HEK293 (cell line): ENCODE results near the gene RNASEH1.
A peak's percentile ranks its signal among the peaks of the same experiment; 100 is the strongest.

Source experiments
- CTCF ChIA-PET: fragments of 350-600 bp; formaldehyde crosslinking; extraction: SDS; loops from one replicate; lab custom pipeline; 2021; ENCODE audit warnings: antibody characterized with exemption; lab: Yijun Ruan, JAX
- POLR2A ChIA-PET: fragments of 300-600 bp; formaldehyde crosslinking; extraction: SDS; loops from one replicate; lab custom pipeline; 2020; ENCODE audit warnings: antibody characterized with exemption, inconsistent platforms; lab: Yijun Ruan, JAX
- H3K27ac ChIP-seq: fragments of 200-500 bp; sonication (Bioruptor generic); 2 replicates; pipeline ENCODE4 v1.5.1; 2014; ENCODE audit warnings: low read depth, low read length, control low read depth, inconsistent platforms; ENCODE audit errors: extremely low read depth
- H3K36me3 ChIP-seq, 2 experiments: fragments of 200-500 bp in 1 of 2; sonication (Bioruptor generic) in 1 of 2; 1 replicate in 1 of 2; 2 replicates in 1 of 2; pipeline ENCODE4 v1.5.1; 2014 to 2017; ENCODE audit warnings: inconsistent platforms in 2 of 2, low read length in 2 of 2; ENCODE audit not compliant: control insufficient read depth in 2 of 2, insufficient read depth in 1 of 2
- H3K4me1 ChIP-seq: fragments of 200-500 bp; sonication (Bioruptor generic); 2 replicates; pipeline ENCODE4 v1.5.1; 2014; ENCODE audit warnings: mild to moderate bottlenecking, low read length, inconsistent platforms; ENCODE audit not compliant: control insufficient read depth, insufficient read depth
- H3K4me3 ChIP-seq: 2 replicates; pipeline ENCODE4 v1.5.1; 2011; ENCODE audit warnings: low read depth, mild to moderate bottlenecking, control low read depth, low read length, moderate library complexity
- H3K9me3 ChIP-seq: fragments of 200-500 bp; sonication (Bioruptor generic); 2 replicates; pipeline ENCODE4 v1.5.1; 2014; ENCODE audit warnings: low read depth, low read length, inconsistent platforms; ENCODE audit not compliant: control insufficient read depth, insufficient read depth
- EGR2 ChIP-seq: fragments of 450-650 bp; formaldehyde crosslinking; IDR thresholded peaks from 2 replicates; pipeline ENCODE4 v1.5.1; 2016; ENCODE audit warnings: low read depth, missing biosample characterization, missing genetic modification characterization
- WT1 ChIP-seq: fragments of 450-650 bp; formaldehyde crosslinking; IDR thresholded peaks from 2 replicates; pipeline ENCODE4 v1.5.1; 2016; ENCODE audit warnings: missing biosample characterization, missing genetic modification characterization
- ZBTB26 ChIP-seq: fragments of 450-650 bp; formaldehyde crosslinking; optimal IDR thresholded peaks from 2 replicates; pipeline ENCODE3; 2016; ENCODE audit warnings: missing biosample characterization, mild to moderate bottlenecking, missing genetic modification characterization
- ZNF140 ChIP-seq: fragments of 450-650 bp; formaldehyde crosslinking; IDR thresholded peaks from 2 replicates; pipeline ENCODE4 v1.5.1; 2016; ENCODE audit warnings: missing biosample characterization, missing genetic modification characterization
- ZNF155 ChIP-seq: fragments of 450-650 bp; formaldehyde crosslinking; IDR thresholded peaks from 2 replicates; pipeline ENCODE4 v1.5.1; 2016; ENCODE audit warnings: missing biosample characterization, missing genetic modification characterization
- ZNF37A ChIP-seq: fragments of 450-650 bp; IDR thresholded peaks from 2 replicates; pipeline ENCODE4 v1.5.1; 2018; ENCODE audit warnings: missing biosample characterization, missing genetic modification characterization
- ZNF423 ChIP-seq: fragments of 450-650 bp; formaldehyde crosslinking; IDR thresholded peaks from 2 replicates; pipeline ENCODE4 v1.5.1; 2016; ENCODE audit warnings: missing biosample characterization, missing genetic modification characterization
- ZNF530 ChIP-seq: fragments of 450-650 bp; formaldehyde crosslinking; IDR thresholded peaks from 2 replicates; pipeline ENCODE4 v1.5.1; 2016; ENCODE audit warnings: low read depth, missing biosample characterization, missing genetic modification characterization
- ZNF785 ChIP-seq: fragments of 450-650 bp; formaldehyde crosslinking; IDR thresholded peaks from 2 replicates; pipeline ENCODE4 v1.5.1; 2016; ENCODE audit warnings: missing biosample characterization, missing genetic modification characterization
- TF ChIP-seq, protein P1 (sequence below): fragments of 450-650 bp; formaldehyde crosslinking; IDR thresholded peaks from 2 replicates; pipeline ENCODE4 v1.5.1; 2016; ENCODE audit warnings: missing biosample characterization, missing genetic modification characterization
- TF ChIP-seq, protein P2 (sequence below): fragments of 450-650 bp; formaldehyde crosslinking; IDR thresholded peaks from 2 replicates; pipeline ENCODE4 v1.5.1; 2016; ENCODE audit warnings: missing biosample characterization, missing genetic modification characterization, borderline replicate concordance
- TF ChIP-seq, protein P3 (sequence below): fragments of 450-650 bp; formaldehyde crosslinking; IDR thresholded peaks from 2 replicates; pipeline ENCODE4 v1.5.1; 2016; ENCODE audit warnings: missing biosample characterization, missing genetic modification characterization
- TF ChIP-seq, protein P4 (sequence below): fragments of 450-650 bp; formaldehyde crosslinking; IDR thresholded peaks from 2 replicates; pipeline ENCODE4 v1.5.1; 2017; ENCODE audit warnings: missing biosample characterization, mild to moderate bottlenecking, missing genetic modification characterization, moderate library complexity
- TF ChIP-seq, protein P5 (sequence below): fragments of 450-650 bp; formaldehyde crosslinking; IDR thresholded peaks from 2 replicates; pipeline ENCODE4 v1.5.1; 2016; ENCODE audit warnings: missing biosample characterization, missing genetic modification characterization

The RNASEH1 gene

GRCh38 chr2:3527886-3528785 lies 30.0 kb downstream of the RNASEH1 start:
- H3K27ac ChIP-seq, result no peak overlapping the region
- ChIA-PET CTCF (interaction anchor here (0.7 kb wide), 1 partner anchor 36 kb away, joined by 3 read pairs; no protein-coding TSS in a partner anchor), POLR2A (no interaction called here)
- H3K4me1 ChIP-seq, result no peaks in the 10 kb centered on the region
- no peak overlapping the region for H3K4me3 ChIP-seq
- H3K36me3 ChIP-seq, result peaks cover under 1 to 3% of the 10 kb centered on the region in 2 experiments; a peak in 2 of 3 replicates
- H3K9me3 ChIP-seq, result no peaks in the 10 kb centered on the region
- no peak for TF ChIP-seq ZNF530 (tag by site-specific recombination)
- TF ChIP-seq, protein P1, sequence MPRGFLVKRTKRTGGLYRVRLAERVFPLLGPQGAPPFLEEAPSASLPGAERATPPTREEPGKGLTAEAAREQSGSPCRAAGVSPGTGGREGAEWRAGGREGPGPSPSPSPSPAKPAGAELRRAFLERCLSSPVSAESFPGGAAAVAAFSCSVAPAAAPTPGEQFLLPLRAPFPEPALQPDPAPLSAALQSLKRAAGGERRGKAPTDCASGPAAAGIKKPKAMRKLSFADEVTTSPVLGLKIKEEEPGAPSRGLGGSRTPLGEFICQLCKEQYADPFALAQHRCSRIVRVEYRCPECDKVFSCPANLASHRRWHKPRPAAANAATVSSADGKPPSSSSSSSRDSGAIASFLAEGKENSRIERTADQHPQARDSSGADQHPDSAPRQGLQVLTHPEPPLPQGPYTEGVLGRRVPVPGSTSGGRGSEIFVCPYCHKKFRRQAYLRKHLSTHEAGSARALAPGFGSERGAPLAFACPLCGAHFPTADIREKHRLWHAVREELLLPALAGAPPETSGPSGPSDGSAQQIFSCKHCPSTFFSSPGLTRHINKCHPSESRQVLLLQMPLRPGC (tag by site-specific recombination), result no peak
- TF ChIP-seq, protein P2, sequence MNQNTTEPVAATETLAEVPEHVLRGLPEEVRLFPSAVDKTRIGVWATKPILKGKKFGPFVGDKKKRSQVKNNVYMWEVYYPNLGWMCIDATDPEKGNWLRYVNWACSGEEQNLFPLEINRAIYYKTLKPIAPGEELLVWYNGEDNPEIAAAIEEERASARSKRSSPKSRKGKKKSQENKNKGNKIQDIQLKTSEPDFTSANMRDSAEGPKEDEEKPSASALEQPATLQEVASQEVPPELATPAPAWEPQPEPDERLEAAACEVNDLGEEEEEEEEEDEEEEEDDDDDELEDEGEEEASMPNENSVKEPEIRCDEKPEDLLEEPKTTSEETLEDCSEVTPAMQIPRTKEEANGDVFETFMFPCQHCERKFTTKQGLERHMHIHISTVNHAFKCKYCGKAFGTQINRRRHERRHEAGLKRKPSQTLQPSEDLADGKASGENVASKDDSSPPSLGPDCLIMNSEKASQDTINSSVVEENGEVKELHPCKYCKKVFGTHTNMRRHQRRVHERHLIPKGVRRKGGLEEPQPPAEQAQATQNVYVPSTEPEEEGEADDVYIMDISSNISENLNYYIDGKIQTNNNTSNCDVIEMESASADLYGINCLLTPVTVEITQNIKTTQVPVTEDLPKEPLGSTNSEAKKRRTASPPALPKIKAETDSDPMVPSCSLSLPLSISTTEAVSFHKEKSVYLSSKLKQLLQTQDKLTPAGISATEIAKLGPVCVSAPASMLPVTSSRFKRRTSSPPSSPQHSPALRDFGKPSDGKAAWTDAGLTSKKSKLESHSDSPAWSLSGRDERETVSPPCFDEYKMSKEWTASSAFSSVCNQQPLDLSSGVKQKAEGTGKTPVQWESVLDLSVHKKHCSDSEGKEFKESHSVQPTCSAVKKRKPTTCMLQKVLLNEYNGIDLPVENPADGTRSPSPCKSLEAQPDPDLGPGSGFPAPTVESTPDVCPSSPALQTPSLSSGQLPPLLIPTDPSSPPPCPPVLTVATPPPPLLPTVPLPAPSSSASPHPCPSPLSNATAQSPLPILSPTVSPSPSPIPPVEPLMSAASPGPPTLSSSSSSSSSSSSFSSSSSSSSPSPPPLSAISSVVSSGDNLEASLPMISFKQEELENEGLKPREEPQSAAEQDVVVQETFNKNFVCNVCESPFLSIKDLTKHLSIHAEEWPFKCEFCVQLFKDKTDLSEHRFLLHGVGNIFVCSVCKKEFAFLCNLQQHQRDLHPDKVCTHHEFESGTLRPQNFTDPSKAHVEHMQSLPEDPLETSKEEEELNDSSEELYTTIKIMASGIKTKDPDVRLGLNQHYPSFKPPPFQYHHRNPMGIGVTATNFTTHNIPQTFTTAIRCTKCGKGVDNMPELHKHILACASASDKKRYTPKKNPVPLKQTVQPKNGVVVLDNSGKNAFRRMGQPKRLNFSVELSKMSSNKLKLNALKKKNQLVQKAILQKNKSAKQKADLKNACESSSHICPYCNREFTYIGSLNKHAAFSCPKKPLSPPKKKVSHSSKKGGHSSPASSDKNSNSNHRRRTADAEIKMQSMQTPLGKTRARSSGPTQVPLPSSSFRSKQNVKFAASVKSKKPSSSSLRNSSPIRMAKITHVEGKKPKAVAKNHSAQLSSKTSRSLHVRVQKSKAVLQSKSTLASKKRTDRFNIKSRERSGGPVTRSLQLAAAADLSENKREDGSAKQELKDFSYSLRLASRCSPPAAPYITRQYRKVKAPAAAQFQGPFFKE (tag by site-specific recombination), result no peak
- TF ChIP-seq WT1, result no peak
- no peak for TF ChIP-seq ZNF423 (tag by site-specific recombination)
- TF ChIP-seq ZNF37A (tag by site-specific recombination), result no peak
- TF ChIP-seq ZBTB26 (tag by site-specific recombination), result peak; percentile 6
- TF ChIP-seq, protein P3, sequence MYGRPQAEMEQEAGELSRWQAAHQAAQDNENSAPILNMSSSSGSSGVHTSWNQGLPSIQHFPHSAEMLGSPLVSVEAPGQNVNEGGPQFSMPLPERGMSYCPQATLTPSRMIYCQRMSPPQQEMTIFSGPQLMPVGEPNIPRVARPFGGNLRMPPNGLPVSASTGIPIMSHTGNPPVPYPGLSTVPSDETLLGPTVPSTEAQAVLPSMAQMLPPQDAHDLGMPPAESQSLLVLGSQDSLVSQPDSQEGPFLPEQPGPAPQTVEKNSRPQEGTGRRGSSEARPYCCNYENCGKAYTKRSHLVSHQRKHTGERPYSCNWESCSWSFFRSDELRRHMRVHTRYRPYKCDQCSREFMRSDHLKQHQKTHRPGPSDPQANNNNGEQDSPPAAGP, result no peak
- no peak for TF ChIP-seq ZNF155
- TF ChIP-seq, protein P4, sequence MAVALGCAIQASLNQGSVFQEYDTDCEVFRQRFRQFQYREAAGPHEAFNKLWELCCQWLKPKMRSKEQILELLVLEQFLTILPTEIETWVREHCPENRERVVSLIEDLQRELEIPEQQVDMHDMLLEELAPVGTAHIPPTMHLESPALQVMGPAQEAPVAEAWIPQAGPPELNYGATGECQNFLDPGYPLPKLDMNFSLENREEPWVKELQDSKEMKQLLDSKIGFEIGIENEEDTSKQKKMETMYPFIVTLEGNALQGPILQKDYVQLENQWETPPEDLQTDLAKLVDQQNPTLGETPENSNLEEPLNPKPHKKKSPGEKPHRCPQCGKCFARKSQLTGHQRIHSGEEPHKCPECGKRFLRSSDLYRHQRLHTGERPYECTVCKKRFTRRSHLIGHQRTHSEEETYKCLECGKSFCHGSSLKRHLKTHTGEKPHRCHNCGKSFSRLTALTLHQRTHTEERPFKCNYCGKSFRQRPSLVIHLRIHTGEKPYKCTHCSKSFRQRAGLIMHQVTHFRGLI (tag by site-specific recombination), result no peak
- TF ChIP-seq ZNF785 (tag by site-specific recombination), result 0 out of 2 replicates have a peak, but pooled peaks have one; percentile 67
- TF ChIP-seq EGR2 (tag by site-specific recombination), result 0 out of 2 replicates have a peak, but pooled peaks have one; percentile 28
- TF ChIP-seq ZNF140, result no peak
- TF ChIP-seq, protein P5, sequence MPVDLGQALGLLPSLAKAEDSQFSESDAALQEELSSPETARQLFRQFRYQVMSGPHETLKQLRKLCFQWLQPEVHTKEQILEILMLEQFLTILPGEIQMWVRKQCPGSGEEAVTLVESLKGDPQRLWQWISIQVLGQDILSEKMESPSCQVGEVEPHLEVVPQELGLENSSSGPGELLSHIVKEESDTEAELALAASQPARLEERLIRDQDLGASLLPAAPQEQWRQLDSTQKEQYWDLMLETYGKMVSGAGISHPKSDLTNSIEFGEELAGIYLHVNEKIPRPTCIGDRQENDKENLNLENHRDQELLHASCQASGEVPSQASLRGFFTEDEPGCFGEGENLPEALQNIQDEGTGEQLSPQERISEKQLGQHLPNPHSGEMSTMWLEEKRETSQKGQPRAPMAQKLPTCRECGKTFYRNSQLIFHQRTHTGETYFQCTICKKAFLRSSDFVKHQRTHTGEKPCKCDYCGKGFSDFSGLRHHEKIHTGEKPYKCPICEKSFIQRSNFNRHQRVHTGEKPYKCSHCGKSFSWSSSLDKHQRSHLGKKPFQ, result peak; percentile 50
- TF ChIP-seq, all 188 proteins: peak for 4
